ENCODE measurements around the gene BEND3. TPM values are rescaled to one million over a fixed set of nuclear protein-coding genes. Genes with fewer than 3 reads are reported as not detected.
A peak's percentile ranks its signal among the peaks of the same experiment; 100 is the strongest.

Gene BEND3
- polyA plus RNA-seq, 2 of the 4 experiments (the other 2 are of a cell fraction): 2.2 to 2.3 TPM

DNA sequence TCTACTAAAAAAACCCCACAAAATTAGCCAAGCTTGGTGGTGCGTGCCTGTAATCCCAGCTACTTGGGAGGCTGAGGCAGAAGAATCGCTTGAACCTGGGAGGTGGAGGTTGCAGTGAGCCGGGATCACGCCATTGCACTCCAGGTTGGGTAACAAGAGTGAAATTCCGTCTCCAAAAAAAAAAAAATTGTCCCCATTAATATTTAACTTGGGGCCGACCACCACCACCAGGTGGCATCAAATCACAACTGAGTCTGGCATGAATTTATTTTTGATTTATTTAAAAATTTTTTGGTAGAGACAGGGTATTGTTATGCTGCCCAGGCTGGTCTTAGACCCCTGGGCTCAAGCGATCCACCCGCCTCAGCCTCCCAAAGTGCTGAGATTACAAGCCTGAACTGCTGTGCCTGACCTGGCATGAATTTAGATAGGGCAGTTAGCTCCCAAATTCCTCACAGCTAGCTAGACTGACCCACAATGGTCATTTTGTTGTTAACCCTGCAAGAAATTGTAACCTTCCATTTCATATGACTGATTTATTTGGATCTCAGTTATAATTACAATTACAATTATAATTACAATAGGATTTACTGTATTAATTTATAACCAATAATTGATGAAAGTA, 17.1 kb upstream of the BEND3 start:
- POLR2A ChIA-PET: no interaction called here
- CTCF ChIA-PET: interaction anchor here (0.6 to 1.8 kb wide), 6 partner anchors 12 to 728 kb away, joined by 3 to 7 read pairs (median 3); no protein-coding TSS in a partner anchor
- WGBS (ENCODE audit: missing lambda C conversion rate): 43% methylated on average over 8 of the region's 8 CpGs
- DNase-seq (ENCODE audit: low read depth in 1 of 2, low spot score in 1 of 2) (peak in 1 of 2 experiments; percentile 33), ATAC-seq (no peak), FAIRE-seq (no peak)
- Histone ChIP-seq H3K9me3 (no peaks in the 10 kb centered on the region), H3K27ac (no peak overlapping the region), H3K4me3 (no peak overlapping the region), H3K4me2 (no peak overlapping the region), H3K4me1 (no peaks in the 10 kb centered on the region)
- TF ChIP-seq TP53 (CRISPR knock-in tag; IDR thresholded peaks at IDR 0.05): no peak
- TF ChIP-seq, protein P1, sequence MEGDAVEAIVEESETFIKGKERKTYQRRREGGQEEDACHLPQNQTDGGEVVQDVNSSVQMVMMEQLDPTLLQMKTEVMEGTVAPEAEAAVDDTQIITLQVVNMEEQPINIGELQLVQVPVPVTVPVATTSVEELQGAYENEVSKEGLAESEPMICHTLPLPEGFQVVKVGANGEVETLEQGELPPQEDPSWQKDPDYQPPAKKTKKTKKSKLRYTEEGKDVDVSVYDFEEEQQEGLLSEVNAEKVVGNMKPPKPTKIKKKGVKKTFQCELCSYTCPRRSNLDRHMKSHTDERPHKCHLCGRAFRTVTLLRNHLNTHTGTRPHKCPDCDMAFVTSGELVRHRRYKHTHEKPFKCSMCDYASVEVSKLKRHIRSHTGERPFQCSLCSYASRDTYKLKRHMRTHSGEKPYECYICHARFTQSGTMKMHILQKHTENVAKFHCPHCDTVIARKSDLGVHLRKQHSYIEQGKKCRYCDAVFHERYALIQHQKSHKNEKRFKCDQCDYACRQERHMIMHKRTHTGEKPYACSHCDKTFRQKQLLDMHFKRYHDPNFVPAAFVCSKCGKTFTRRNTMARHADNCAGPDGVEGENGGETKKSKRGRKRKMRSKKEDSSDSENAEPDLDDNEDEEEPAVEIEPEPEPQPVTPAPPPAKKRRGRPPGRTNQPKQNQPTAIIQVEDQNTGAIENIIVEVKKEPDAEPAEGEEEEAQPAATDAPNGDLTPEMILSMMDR (IDR thresholded peaks at IDR 0.05): peak; percentile 45
- TF ChIP-seq SMC3 (IDR thresholded peaks at IDR 0.05): peak; percentile 46; the same call in 1 of the 3 replicates
- no peak for TF ChIP-seq KDM5A (IDR thresholded peaks at IDR 0.05)
- TF ChIP-seq EP300 (IDR thresholded peaks at IDR 0.05): no peak
- peak; percentile 39 to 41; a peak in 3 of 5 replicates for TF ChIP-seq RAD21 (conservative IDR thresholded peaks at IDR 0.05 in 1 of 2, IDR thresholded peaks at IDR 0.05 in 1 of 2)

DNA sequence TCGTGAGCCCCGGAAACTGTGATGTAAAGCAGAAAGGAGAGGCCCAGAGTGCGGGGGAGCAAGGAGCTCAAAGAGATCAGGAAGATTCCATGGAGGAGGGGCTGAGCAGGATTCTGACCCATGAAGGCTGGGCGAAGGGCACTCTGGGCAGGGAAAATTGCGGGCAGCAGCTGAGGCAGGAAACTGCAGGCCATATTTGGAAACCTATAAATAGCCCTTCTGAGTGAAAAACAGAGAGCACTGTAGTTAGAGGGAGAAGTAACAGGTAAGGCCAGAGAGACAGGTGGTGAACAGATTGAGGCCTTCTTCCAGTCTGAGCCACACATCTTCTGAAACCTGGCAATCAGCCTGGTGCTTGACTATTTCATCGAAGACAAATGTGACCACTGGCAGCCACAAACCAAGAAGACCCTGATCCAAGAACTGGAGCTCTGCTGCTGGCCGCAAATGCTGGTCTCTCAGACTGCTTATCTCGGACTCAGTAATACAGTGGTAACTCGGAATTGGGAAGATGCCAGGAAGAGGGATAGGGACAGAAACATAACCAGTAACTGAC, 14.1 kb upstream of the BEND3 start:
- Histone ChIP-seq H3K9me3 (no peaks in the 10 kb centered on the region), H3K27ac (no peak overlapping the region), H3K4me3 (no peak overlapping the region), H3K4me1 (no peaks in the 10 kb centered on the region), H3K4me2 (no peak overlapping the region)
- 83% methylated on average over 9 of the region's 9 CpGs for WGBS (ENCODE audit: missing lambda C conversion rate)
- TF ChIP-seq, protein P2, sequence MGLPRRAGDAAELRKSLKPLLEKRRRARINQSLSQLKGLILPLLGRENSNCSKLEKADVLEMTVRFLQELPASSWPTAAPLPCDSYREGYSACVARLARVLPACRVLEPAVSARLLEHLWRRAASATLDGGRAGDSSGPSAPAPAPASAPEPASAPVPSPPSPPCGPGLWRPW (IDR thresholded peaks at IDR 0.05): no peak
- TF ChIP-seq HOXB13 (CRISPR knock-in tag; IDR thresholded peaks at IDR 0.05; ENCODE audit: low read depth): no peak
- TF ChIP-seq, protein P3, sequence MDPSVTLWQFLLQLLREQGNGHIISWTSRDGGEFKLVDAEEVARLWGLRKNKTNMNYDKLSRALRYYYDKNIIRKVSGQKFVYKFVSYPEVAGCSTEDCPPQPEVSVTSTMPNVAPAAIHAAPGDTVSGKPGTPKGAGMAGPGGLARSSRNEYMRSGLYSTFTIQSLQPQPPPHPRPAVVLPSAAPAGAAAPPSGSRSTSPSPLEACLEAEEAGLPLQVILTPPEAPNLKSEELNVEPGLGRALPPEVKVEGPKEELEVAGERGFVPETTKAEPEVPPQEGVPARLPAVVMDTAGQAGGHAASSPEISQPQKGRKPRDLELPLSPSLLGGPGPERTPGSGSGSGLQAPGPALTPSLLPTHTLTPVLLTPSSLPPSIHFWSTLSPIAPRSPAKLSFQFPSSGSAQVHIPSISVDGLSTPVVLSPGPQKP (IDR thresholded peaks at IDR 0.05; ENCODE audit: low read depth, low read length): no peak
- FAIRE-seq: no peak
- POLR2A ChIA-PET: no interaction called here
- DNase-seq (ENCODE audit: low read depth in 1 of 2, low spot score in 1 of 2): no peak
- no peak for ATAC-seq
- CTCF ChIA-PET: interaction anchor here (1.3 kb wide), 1 partner anchor 9 kb away, joined by 7 read pairs; no protein-coding TSS in a partner anchor

DNA sequence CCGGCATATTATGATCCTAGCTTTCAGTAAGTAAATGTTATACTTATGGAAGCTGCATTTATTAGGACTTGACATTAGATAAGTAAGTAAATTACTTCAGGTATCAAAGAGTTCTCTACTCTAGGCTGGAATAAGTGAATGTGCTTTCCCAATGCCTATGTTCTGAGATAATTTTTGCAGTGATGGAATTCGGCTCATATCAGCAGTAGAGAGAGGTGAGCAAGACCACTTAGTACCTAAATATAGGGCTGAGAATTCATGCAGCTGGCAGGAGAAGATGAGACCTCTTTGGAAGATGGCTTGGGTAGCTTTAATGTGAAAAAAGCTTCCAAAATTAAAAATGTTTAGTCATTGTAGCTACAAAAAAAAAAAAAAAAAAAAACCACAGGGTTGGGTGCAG, 13.3 kb upstream of the BEND3 start:
- no peak for ATAC-seq
- POLR2A ChIA-PET: no interaction called here

More for the DNA sequence above, 13.3 kb upstream of the BEND3 start:
- CTCF ChIA-PET: interaction anchor here (0.6 to 1.3 kb wide), 2 partner anchors 8 to 15 kb away, joined by 4 to 7 read pairs; no protein-coding TSS in a partner anchor
- FAIRE-seq (no peak), DNase-seq (ENCODE audit: low read depth in 1 of 2, low spot score in 1 of 2) (no peak)
- WGBS (ENCODE audit: missing lambda C conversion rate): 88% methylated on average over 2 of the region's 2 CpGs
- H3K9me3 ChIP-seq: no peaks in the 10 kb centered on the region
- no peak overlapping the region for H3K4me2 ChIP-seq
- no peaks in the 10 kb centered on the region for H3K4me1 ChIP-seq
- H3K4me3 ChIP-seq: no peak overlapping the region
- TF ChIP-seq, protein P4, sequence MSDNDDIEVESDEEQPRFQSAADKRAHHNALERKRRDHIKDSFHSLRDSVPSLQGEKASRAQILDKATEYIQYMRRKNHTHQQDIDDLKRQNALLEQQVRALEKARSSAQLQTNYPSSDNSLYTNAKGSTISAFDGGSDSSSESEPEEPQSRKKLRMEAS (IDR thresholded peaks at IDR 0.05): no peak
- TF ChIP-seq POLR2AphosphoS2 (conservative IDR thresholded peaks at IDR 0.05; ENCODE audit: low read length): no peak
- TF ChIP-seq EP300 (IDR thresholded peaks at IDR 0.05): no peak
- TF ChIP-seq RNF2 (IDR thresholded peaks at IDR 0.05; ENCODE audit: borderline replicate concordance, low read depth): no peak
- no peak for TF ChIP-seq TFCP2L1 (CRISPR knock-in tag; IDR thresholded peaks at IDR 0.05)
- no peak for TF ChIP-seq MAZ (IDR thresholded peaks at IDR 0.05; ENCODE audit: borderline replicate concordance, low read depth, low read length)
- TF ChIP-seq, protein P5, sequence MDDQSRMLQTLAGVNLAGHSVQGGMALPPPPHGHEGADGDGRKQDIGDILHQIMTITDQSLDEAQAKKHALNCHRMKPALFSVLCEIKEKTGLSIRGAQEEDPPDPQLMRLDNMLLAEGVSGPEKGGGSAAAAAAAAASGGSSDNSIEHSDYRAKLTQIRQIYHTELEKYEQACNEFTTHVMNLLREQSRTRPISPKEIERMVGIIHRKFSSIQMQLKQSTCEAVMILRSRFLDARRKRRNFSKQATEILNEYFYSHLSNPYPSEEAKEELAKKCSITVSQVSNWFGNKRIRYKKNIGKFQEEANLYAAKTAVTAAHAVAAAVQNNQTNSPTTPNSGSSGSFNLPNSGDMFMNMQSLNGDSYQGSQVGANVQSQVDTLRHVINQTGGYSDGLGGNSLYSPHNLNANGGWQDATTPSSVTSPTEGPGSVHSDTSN (IDR thresholded peaks at IDR 0.05): no peak
- no peak for TF ChIP-seq NFE2L2 (conservative IDR thresholded peaks at IDR 0.05; ENCODE audit: low read length)
- TF ChIP-seq CBX8 (IDR thresholded peaks at IDR 0.05): no peak
- no peak for TF ChIP-seq CHD2 (IDR thresholded peaks at IDR 0.05; ENCODE audit: low read length, partially characterized antibody)
- no peak for TF ChIP-seq JUNB (IDR thresholded peaks at IDR 0.05)
- TF ChIP-seq HOXA7 (CRISPR knock-in tag; IDR thresholded peaks at IDR 0.05): no peak
- no peak for TF ChIP-seq KDM5A (IDR thresholded peaks at IDR 0.05)
- no peak for TF ChIP-seq EHF (CRISPR knock-in tag; IDR thresholded peaks at IDR 0.05)
- H3K27ac ChIP-seq: no peak overlapping the region
